ENCODE results near the gene UBE2K.
"Not testable (repeated sequence)": the region's sequence is repeated elsewhere in the genome, so short reads cannot be mapped to it uniquely, and the experiment has no call there.

The UBE2K gene

GRCh38 chr4:39697740-39698423 is at the start of gene UBE2K:
TSS of gene UBE2K (plus strand) at chr4:39698136. CDS start at chr4:39698328, 192 bp downstream.
- peak; percentile 68 to 70 for DNase-seq

- no peak for DNase-seq
Observed at GRCh38 chr4:39648213-39648612, 49.7 kb upstream of the UBE2K start.

GRCh38 chr4:39648827-39649558 is 48.9 kb upstream of the UBE2K start:
- no peak for DNase-seq

GRCh38 chr4:39649639-39650265 is 48.2 kb upstream of the UBE2K start:
- no peak for DNase-seq

GRCh38 chr4:39651586-39651985 is 46.4 kb upstream of the UBE2K start:
- DNase-seq: not testable (repeated sequence)

GRCh38 chr4:39655211-39655610 is 42.7 kb upstream of the UBE2K start:
- no peak for DNase-seq

- DNase-seq: no peak
Observed at GRCh38 chr4:39655876-39656275, 42.1 kb upstream of the UBE2K start.

- not testable (repeated sequence) for DNase-seq
Observed at GRCh38 chr4:39656638-39657037, 41.3 kb upstream of the UBE2K start.

- DNase-seq: no peak
Observed at GRCh38 chr4:39657465-39657864, 40.5 kb upstream of the UBE2K start.

GRCh38 chr4:39658756-39659155 is 39.2 kb upstream of the UBE2K start:
- no peak for DNase-seq

- no peak for DNase-seq
Observed at GRCh38 chr4:39660045-39660444, 37.9 kb upstream of the UBE2K start.

GRCh38 chr4:39660757-39661156 is 37.2 kb upstream of the UBE2K start:
- DNase-seq: no peak

- DNase-seq: no peak
Observed at GRCh38 chr4:39662683-39663082, 35.3 kb upstream of the UBE2K start.

- DNase-seq: no peak
Observed at GRCh38 chr4:39664828-39665731, 32.9 kb upstream of the UBE2K start.

- no peak for DNase-seq
Observed at GRCh38 chr4:39667706-39668105, 30.2 kb upstream of the UBE2K start.

GRCh38 chr4:39668887-39669286 is 29.0 kb upstream of the UBE2K start:
- DNase-seq: no peak

- not testable (repeated sequence) for DNase-seq
Observed at GRCh38 chr4:39670296-39670695, 27.6 kb upstream of the UBE2K start.

GRCh38 chr4:39675681-39676080 is 22.3 kb upstream of the UBE2K start:
- not testable (repeated sequence) for DNase-seq

GRCh38 chr4:39681003-39681402 is 16.9 kb upstream of the UBE2K start:
- not testable (repeated sequence) for DNase-seq

- DNase-seq: no peak
Observed at GRCh38 chr4:39682138-39682537, 15.8 kb upstream of the UBE2K start.

GRCh38 chr4:39685990-39686389 is 11.9 kb upstream of the UBE2K start:
- DNase-seq: no peak

- no peak for DNase-seq
Observed at GRCh38 chr4:39687014-39687413, 10.9 kb upstream of the UBE2K start.

GRCh38 chr4:39689970-39690369 is 8.0 kb upstream of the UBE2K start:
- no peak for DNase-seq

All from bone marrow (tissue), 2 donors.